HepG2 (cell line): ENCODE data around the gene SPTBN2. TPM values are rescaled to one million over a fixed set of nuclear protein-coding genes. Genes with fewer than 3 reads are reported as not detected.

Experiments used
- ATAC-seq: fragments of 200-7000 bp; cut with Tn5 transposase; 3 replicates; pipeline ENCODE4 v1.9.1; 2020; ENCODE audit warnings: mild to moderate bottlenecking, moderate library complexity
- BruUV-seq: library from RNA; stranded (reverse); fragments of 400-500 nt; replicated peaks from 2 replicates; lab custom pipeline; 2021; lab: Mats Ljungman, UMichigan
- CTCF ChIA-PET: fragments of 300-600 bp; formaldehyde crosslinking; extraction: SDS; loops from one replicate; lab custom pipeline; 2021; ENCODE audit warnings: low total read pairs, inconsistent platforms, low intra/inter-chr PET ratio; lab: Yijun Ruan, JAX
- POLR2A ChIA-PET: fragments of 350-600 bp; sonication (Branson Sonifier 250); formaldehyde crosslinking; loops from one replicate; lab custom pipeline; 2020; ENCODE audit warnings: antibody characterized with exemption, inconsistent platforms; lab: Yijun Ruan, JAX
- DNase-seq: peaks from one replicate; pipeline ENCODE4 v3.0.0-alpha.2; 2015; ENCODE audit warnings: low spot score
- FAIRE-seq: peaks from 3 replicates; lab custom pipeline; 2011; peaks lifted over from hg19 to GRCh38; lab: Jason Lieb, UNC
- H2AFZ ChIP-seq: one replicate; pipeline ENCODE4 v1.6.1; 2011; ENCODE audit warnings: low read length, inconsistent platforms
- H3K27ac ChIP-seq: fragments of 300-600 bp; 3 replicates; pipeline ENCODE4 v1.8.0; 2011; ENCODE audit warnings: mixed run types, mild to moderate bottlenecking, mixed read lengths, low read length, inconsistent platforms; ENCODE audit not compliant: insufficient read depth; ENCODE audit errors: extremely low read length
- H3K27me3 ChIP-seq, 2 experiments: fragments of 200-600 bp in 1 of 2; 2 replicates in 1 of 2; 3 replicates in 1 of 2; pipeline versions ENCODE4 v1.6.0 to v1.8.0; 2011; ENCODE audit warnings: low read length in 2 of 2, mild to moderate bottlenecking in 2 of 2, moderate library complexity in 2 of 2, inconsistent platforms in 1 of 2; ENCODE audit not compliant: insufficient read depth in 2 of 2, control insufficient read depth in 1 of 2
- H3K36me3 ChIP-seq, 2 experiments: fragments of 200-600 bp in 1 of 2; replicated peaks in 1 of 2; 2 replicates in 1 of 2; 3 replicates in 1 of 2; pipeline versions ENCODE4 v1.5.1 to v1.8.0; 2011; ENCODE audit warnings: low read length in 2 of 2, inconsistent platforms in 1 of 2; ENCODE audit not compliant: insufficient read depth in 2 of 2, control insufficient read depth in 1 of 2
- H3K4me1 ChIP-seq: 2 replicates; pipeline ENCODE4 v1.5.1; 2012; ENCODE audit warnings: low read length, inconsistent platforms; ENCODE audit not compliant: insufficient read depth
- H3K4me2 ChIP-seq: 2 replicates; pipeline ENCODE4 v1.6.0; 2011; ENCODE audit warnings: low read depth, low read length, inconsistent platforms
- H3K4me3 ChIP-seq, 3 experiments: fragments of 200-600 bp in 1 of 3; sonication (generic), shearing (Covaris generic) in 1 of 3; replicated peaks in 1 of 3; 2 replicates each; pipeline ENCODE4 v1.5.1; 2011 to 2016; ENCODE audit warnings: low read length in 3 of 3, inconsistent platforms in 2 of 3, low read depth in 2 of 3, mild to moderate bottlenecking in 2 of 3, control low read depth in 1 of 3, mixed read lengths in 1 of 3; ENCODE audit not compliant: insufficient read depth in 1 of 3
- H3K79me2 ChIP-seq: one replicate; pipeline ENCODE4 v1.6.1; 2011; ENCODE audit warnings: low read length, inconsistent platforms; ENCODE audit not compliant: insufficient read depth
- H3K9ac ChIP-seq: 2 replicates; pipeline ENCODE4 v1.6.0; 2011; ENCODE audit warnings: mild to moderate bottlenecking, low read depth, low read length, inconsistent platforms; ENCODE audit not compliant: insufficient read depth
- H3K9me3 ChIP-seq: 2 replicates; pipeline ENCODE4 v1.5.1; 2012; ENCODE audit warnings: mild to moderate bottlenecking, low read length
- H4K20me1 ChIP-seq: 2 replicates; pipeline ENCODE4 v1.6.0; 2011; ENCODE audit warnings: inconsistent platforms, mild to moderate bottlenecking, low read length, moderate library complexity; ENCODE audit not compliant: insufficient read depth
- CCAR2 ChIP-seq: fragments of 200-400 bp; formaldehyde crosslinking; optimal IDR thresholded peaks from 2 replicates; pipeline ENCODE3; 2018; ENCODE audit warnings: low read depth, mild to moderate bottlenecking, low read length, moderate library complexity
- EEA1 ChIP-seq: sonication (generic); formaldehyde crosslinking; IDR thresholded peaks from 2 replicates; pipeline ENCODE4 v1.5.1; 2020; ENCODE audit warnings: mild to moderate bottlenecking, missing genetic modification reagents, borderline replicate concordance
- ELF3 ChIP-seq: IDR thresholded peaks from 2 replicates; pipeline ENCODE4 v1.6.1; 2016; ENCODE audit warnings: missing genetic modification reagents, missing compliant biosample characterization
- HES4 ChIP-seq: sonication (generic); formaldehyde crosslinking; IDR thresholded peaks from 2 replicates; pipeline ENCODE4 v1.9.0; 2021; ENCODE audit warnings: mild to moderate bottlenecking, missing genetic modification reagents, borderline replicate concordance
- KMT2B ChIP-seq: IDR thresholded peaks from 2 replicates; pipeline ENCODE4 v1.6.1; 2016; ENCODE audit warnings: missing genetic modification reagents, missing compliant biosample characterization
- MBNL3 ChIP-seq: fragments of 250-450 bp; sonication (Bioruptor Pico); conservative IDR thresholded peaks from 2 replicates; pipeline ENCODE4 v1.8.0; 2022; ENCODE audit warnings: mild to moderate bottlenecking, inconsistent platforms
- NFRKB ChIP-seq: fragments of 450-650 bp; IDR thresholded peaks from 2 replicates; pipeline ENCODE4 v1.6.1; 2017
- PAWR ChIP-seq: sonication (generic); formaldehyde crosslinking; IDR thresholded peaks from 2 replicates; pipeline ENCODE4 v1.4.0; 2020; ENCODE audit warnings: missing genetic modification reagents, mild to moderate bottlenecking, borderline replicate concordance
- PCBP1 ChIP-seq: fragments of 200-400 bp; formaldehyde crosslinking; IDR thresholded peaks from 2 replicates; pipeline ENCODE4 v1.6.1; 2017; ENCODE audit warnings: mild to moderate bottlenecking, low read depth, low read length, borderline replicate concordance
- PLRG1 ChIP-seq: fragments of 450-650 bp; conservative IDR thresholded peaks from 2 replicates; pipeline ENCODE4 v1.6.1; 2016
- ZBTB43 ChIP-seq: sonication (generic); formaldehyde crosslinking; conservative IDR thresholded peaks from 2 replicates; pipeline ENCODE4 v1.4.0; 2020; ENCODE audit warnings: missing genetic modification reagents
- ZBTB7A ChIP-seq: sonication (generic); formaldehyde crosslinking; IDR thresholded peaks from 2 replicates; pipeline ENCODE4 v1.8.0; 2022; ENCODE audit warnings: mild to moderate bottlenecking, missing genetic modification reagents
- ZHX2 ChIP-seq, 2 experiments: sonication (generic) in 1 of 2; formaldehyde crosslinking in 1 of 2; IDR thresholded peaks; 2 replicates each; pipeline versions ENCODE4 v1.6.1 to v1.9.0; 2014 to 2022; ENCODE audit warnings: antibody characterized with exemption in 1 of 2, borderline replicate concordance in 1 of 2, inconsistent platforms in 1 of 2, low read depth in 1 of 2, missing genetic modification reagents in 1 of 2
- ZNF235 ChIP-seq: sonication (generic); formaldehyde crosslinking; IDR thresholded peaks from 2 replicates; pipeline ENCODE4 v1.8.1; 2023; ENCODE audit warnings: mild to moderate bottlenecking, missing genetic modification reagents, borderline replicate concordance
- ZNF550 ChIP-seq: sonication (generic); formaldehyde crosslinking; IDR thresholded peaks from 2 replicates; pipeline ENCODE4 v1.4.0; 2020; ENCODE audit warnings: mild to moderate bottlenecking, missing genetic modification reagents, borderline replicate concordance
- ZNF605 ChIP-seq: sonication (generic); formaldehyde crosslinking; IDR thresholded peaks from 2 replicates; pipeline ENCODE4 v1.8.0; 2022; ENCODE audit warnings: mild to moderate bottlenecking, missing genetic modification reagents
- ZNF678 ChIP-seq: sonication (generic); formaldehyde crosslinking; IDR thresholded peaks from 2 replicates; pipeline ENCODE4 v1.4.0; 2020; ENCODE audit warnings: mild to moderate bottlenecking, missing genetic modification reagents
- ZNF790 ChIP-seq: sonication (generic); formaldehyde crosslinking; IDR thresholded peaks from 2 replicates; pipeline ENCODE4 v1.8.0; 2022; ENCODE audit warnings: missing genetic modification reagents, mild to moderate bottlenecking, borderline replicate concordance
- WGBS: methylation state at CpG from one replicate; pipeline ENCODE4 v1.1.6; 2017; ENCODE audit warnings: low lambda C conversion rate; 5-methylcytosine and 5-hydroxymethylcytosine counted together
- in situ Hi-C: cut with HindIII; loops from 2 replicates; pipeline ENCODE4 v1.10.0; 2017; ENCODE audit warnings: low pct_unique_long_range_greater_than_20kb; ENCODE audit not compliant: extremely low pct_ligation_motif_present
- intact Hi-C: fragments of 100-400 bp; cut with micrococcal nuclease; formaldehyde crosslinking; loops from one replicate; pipeline ENCODE4 v1.10.0; 2022; ENCODE audit not compliant: unreplicated experiment
- polyA plus RNA-seq, 8 experiments: library from polyadenylated mRNA; depleted of rRNA in 3 of 8; stranded (reverse) in 7 of 8; unstranded in 1 of 8; fragments of >200 nt; fragmentation: Illumina TruSeq in 4 of 8; extraction: Trizol in 4 of 8; gene quantifications; 2 replicates each; pipeline versions ENCODE4 v1.2.1 to v1.2.3, GENCODE V29; 2011 to 2016; ENCODE audit warnings: low read depth in 4 of 8, missing spikeins in 1 of 8, mixed read lengths in 1 of 8; ENCODE audit not compliant: insufficient read depth in 1 of 8
- total RNA-seq, 5 experiments: library from RNA; depleted of rRNA; stranded (reverse); fragments of >200 nt; fragmentation: Illumina TruSeq; extraction: Trizol; gene quantifications; 2 replicates each; pipeline ENCODE4 v1.2.3, GENCODE V29; 2016; ENCODE audit warnings: low read depth in 1 of 5

SPTBN2 gene
- total and polyA plus RNA-seq, 2 of the 13 experiments (the other 11 are each of a cell fraction or from before 2014, with no cell fraction given): 0.65 to 4.0 TPM

GRCh38 chr11:66725647-66726046 lies 3.4 kb downstream of the SPTBN2 start (continued):
- no peak for TF ChIP-seq ZBTB7A (CRISPR knock-in tag)
- TF ChIP-seq ZNF605 (CRISPR knock-in tag): no peak
- no peak for TF ChIP-seq ZNF550
- TF ChIP-seq ZBTB43 (CRISPR knock-in tag): no peak
- TF ChIP-seq EEA1 (CRISPR knock-in tag): no peak
- TF ChIP-seq KMT2B (CRISPR knock-in tag): no peak

- H4K20me1 ChIP-seq: no peaks in the 10 kb centered on the region
- BruUV-seq: no TSS peak
- H3K79me2 ChIP-seq: no peaks in the 10 kb centered on the region
- no peak overlapping the region for H3K9ac ChIP-seq
- H3K4me3 ChIP-seq: no peak overlapping the region
- CTCF ChIA-PET: no interaction called here
- FAIRE-seq: no peak
- peaks cover 53% of the 10 kb centered on the region for H3K4me1 ChIP-seq
- ATAC-seq: no peak
- no peak for DNase-seq
- no peaks in the 10 kb centered on the region for H3K9me3 ChIP-seq
- no peak overlapping the region for H3K4me2 ChIP-seq
- intact Hi-C loops: no loop called here
- peaks cover 4 to 48% of the 10 kb centered on the region in 2 experiments for H3K27me3 ChIP-seq
- WGBS: 50% methylated on average over 1 of the region's 1 CpG
- H3K27ac ChIP-seq: no peak overlapping the region
- no peaks in the 10 kb centered on the region for H3K36me3 ChIP-seq
- POLR2A ChIA-PET: no interaction called here
- no peak overlapping the region for H2AFZ ChIP-seq
- in situ Hi-C loops: no loop called here
- TF ChIP-seq ZNF678 (CRISPR knock-in tag) (no peak), HES4 (CRISPR knock-in tag) (no peak), MBNL3 (CRISPR knock-in tag) (no peak), CCAR2 (no peak), PLRG1 (no peak), ZNF235 (no peak), PCBP1 (no peak), PAWR (CRISPR knock-in tag) (no peak), ZNF790 (CRISPR knock-in tag) (no peak), ZHX2 (IDR thresholded peaks at IDR 0.05; ENCODE audit: low read depth) (no peak), ZHX2 (CRISPR knock-in tag; IDR thresholded peaks at IDR 0.05; ENCODE audit: borderline replicate concordance) (no peak), ELF3 (CRISPR knock-in tag) (no peak), NFRKB (no peak)
Measured at GRCh38 chr11:66725114-66725513, 3.9 kb downstream of the SPTBN2 start.
